ENCODE results near the gene FAM83G. TPM values are rescaled to one million over a fixed set of nuclear protein-coding genes. Genes with fewer than 3 reads are reported as not detected.
"Not testable (repeated sequence)": the region's sequence is repeated elsewhere in the genome, so short reads cannot be mapped to it uniquely, and the experiment has no call there.

Gene FAM83G
- total and polyA plus RNA-seq, 2 donors (not counting 1 experiment from before 2014, with no cell fraction given), result 2.4 to 6.3 TPM

GRCh38 chr17:18928628-18929125, 75.9 kb downstream of the FAM83G start:
- H4K20me1 ChIP-seq (ENCODE audit: control insufficient read depth, extremely low read depth, insufficient read depth, low read length), result no peaks in the 10 kb centered on the region
- no peaks in the 10 kb centered on the region for H3K4me1 ChIP-seq (ENCODE audit: control insufficient read depth, extremely low read depth, insufficient read depth, low read length)
- no peaks in the 10 kb centered on the region for H3K27me3 ChIP-seq (ENCODE audit: control insufficient read depth, insufficient read depth, low read length)
- no peak overlapping the region for H3K27ac ChIP-seq (ENCODE audit: insufficient read depth, low read length)
- DNase-seq (ENCODE audit: low read depth in 2 of 2), result no peak
- no peak overlapping the region for H3K4me3 ChIP-seq (replicated peaks in 1 of 4; ENCODE audit: control extremely low read depth in 1 of 4, insufficient read depth in 1 of 4, low read depth in 3 of 4, low read length in 4 of 4)
- H3K9me3 ChIP-seq (ENCODE audit: control insufficient read depth, insufficient read depth, low read depth, low read length), result no peaks in the 10 kb centered on the region
- no peaks in the 10 kb centered on the region for H3K79me2 ChIP-seq (ENCODE audit: control insufficient read depth, insufficient read depth, low read length)
- H3K9ac ChIP-seq (ENCODE audit: insufficient read depth, low read length), result no peak overlapping the region
- no peaks in the 10 kb centered on the region for H3K36me3 ChIP-seq (ENCODE audit: control insufficient read depth, insufficient read depth, low read length)
- TF ChIP-seq CTCF (conservative IDR thresholded peaks at IDR 0.05 in 1 of 2, IDR thresholded peaks at IDR 0.05 in 1 of 2; ENCODE audit: low read depth in 1 of 2, low read length in 2 of 2) (no peak), EZH2 (IDR thresholded peaks at IDR 0.05; ENCODE audit: low read length, missing control alignments) (no peak)
- no peak overlapping the region for H3K4me2 ChIP-seq (ENCODE audit: extremely low read depth, insufficient read depth, low read length)
- H2AFZ ChIP-seq (ENCODE audit: low read length), result no peak overlapping the region

- Histone ChIP-seq H4K20me1 (ENCODE audit: control insufficient read depth, extremely low read depth, insufficient read depth, low read length) (no peaks in the 10 kb centered on the region), H3K36me3 (ENCODE audit: control insufficient read depth, insufficient read depth, low read length) (no peaks in the 10 kb centered on the region), H3K4me1 (ENCODE audit: control insufficient read depth, extremely low read depth, insufficient read depth, low read length) (no peaks in the 10 kb centered on the region), H3K4me3 (replicated peaks in 1 of 4; ENCODE audit: control extremely low read depth in 1 of 4, insufficient read depth in 1 of 4, low read depth in 3 of 4, low read length in 4 of 4) (no peak overlapping the region), H3K9ac (ENCODE audit: insufficient read depth, low read length) (no peak overlapping the region), H3K27me3 (ENCODE audit: control insufficient read depth, insufficient read depth, low read length) (no peaks in the 10 kb centered on the region), H3K4me2 (ENCODE audit: extremely low read depth, insufficient read depth, low read length) (no peak overlapping the region), H2AFZ (ENCODE audit: low read length) (no peak overlapping the region), H3K27ac (ENCODE audit: insufficient read depth, low read length) (no peak overlapping the region), H3K79me2 (ENCODE audit: control insufficient read depth, insufficient read depth, low read length) (no peaks in the 10 kb centered on the region), H3K9me3 (ENCODE audit: control insufficient read depth, insufficient read depth, low read depth, low read length) (no peaks in the 10 kb centered on the region)
- no peak for DNase-seq (ENCODE audit: low read depth in 2 of 2)
- TF ChIP-seq CTCF (conservative IDR thresholded peaks at IDR 0.05 in 1 of 2, IDR thresholded peaks at IDR 0.05 in 1 of 2; ENCODE audit: low read depth in 1 of 2, low read length in 2 of 2), result no peak
- TF ChIP-seq EZH2 (IDR thresholded peaks at IDR 0.05; ENCODE audit: low read length, missing control alignments), result no peak
Observed at GRCh38 chr17:18925187-18925586, 79.4 kb downstream of the FAM83G start.

GRCh38 chr17:18922596-18922995, 82.0 kb downstream of the FAM83G start:
- not testable (repeated sequence) for H3K27ac ChIP-seq (ENCODE audit: insufficient read depth, low read length); H3K4me3 ChIP-seq (replicated peaks in 1 of 4; ENCODE audit: control extremely low read depth in 1 of 4, insufficient read depth in 1 of 4, low read depth in 3 of 4, low read length in 4 of 4); H3K36me3 ChIP-seq (ENCODE audit: control insufficient read depth, insufficient read depth, low read length); H3K4me2 ChIP-seq (ENCODE audit: extremely low read depth, insufficient read depth, low read length); H4K20me1 ChIP-seq (ENCODE audit: control insufficient read depth, extremely low read depth, insufficient read depth, low read length); DNase-seq (ENCODE audit: low read depth in 2 of 2); H3K79me2 ChIP-seq (ENCODE audit: control insufficient read depth, insufficient read depth, low read length); H3K9ac ChIP-seq (ENCODE audit: insufficient read depth, low read length); H3K9me3 ChIP-seq (ENCODE audit: control insufficient read depth, insufficient read depth, low read depth, low read length); H3K4me1 ChIP-seq (ENCODE audit: control insufficient read depth, extremely low read depth, insufficient read depth, low read length); H2AFZ ChIP-seq (ENCODE audit: low read length); H3K27me3 ChIP-seq (ENCODE audit: control insufficient read depth, insufficient read depth, low read length)

Data from fibroblast of lung (primary cell).